HG03439 (cell line): ENCODE results near the gene HIVEP2.

Experiments used
- ATAC-seq: cut with Tn5 transposase; IDR thresholded peaks from one replicate; pipeline ENCODE4 v1.9.1; 2021; ENCODE audit warnings: mild to moderate bottlenecking, moderate library complexity; ENCODE audit not compliant: unreplicated experiment

Gene HIVEP2

DNA sequence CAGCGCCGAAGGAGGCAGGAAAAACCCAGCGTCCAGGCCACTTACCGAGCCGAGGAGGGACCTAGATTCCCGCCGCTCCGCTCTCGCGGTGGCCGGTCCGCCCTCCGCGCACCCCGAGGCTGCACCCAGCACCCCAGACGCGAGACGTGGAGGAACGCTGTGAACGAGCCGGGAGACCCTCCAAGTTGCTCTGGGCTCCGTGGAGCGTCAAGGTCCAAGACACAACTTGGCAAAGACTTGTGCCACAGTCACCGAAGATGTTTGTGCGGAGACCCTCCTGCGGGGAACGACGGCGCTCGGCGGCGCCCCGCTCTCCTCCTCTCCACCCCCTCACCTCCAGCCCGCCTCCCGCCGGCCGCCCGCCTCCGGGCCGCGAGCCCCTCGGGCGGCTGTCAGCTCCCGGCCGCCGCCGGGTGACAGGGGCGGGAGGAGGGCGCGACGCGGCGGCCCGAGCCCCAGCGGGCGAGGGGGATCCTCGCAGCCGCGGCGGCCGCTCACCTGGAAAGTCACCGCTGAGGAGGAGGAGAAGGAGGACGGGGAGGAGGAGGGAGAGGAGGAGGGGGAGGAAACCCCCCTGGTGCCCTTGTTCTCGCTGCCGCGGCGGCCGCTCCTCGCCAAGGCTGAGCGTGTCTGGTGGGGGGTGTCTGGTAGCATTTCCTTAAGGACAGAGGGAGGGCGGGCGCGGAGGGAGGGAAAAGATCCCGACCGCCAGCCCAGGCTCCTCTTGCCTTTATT lies 637 bp upstream of the HIVEP2 start:
- ATAC-seq, result peak; percentile 11

- ATAC-seq, result no peak
Observed at GRCh38 chr6:142944124-142945048, 590 bp downstream of the HIVEP2 start.

DNA sequence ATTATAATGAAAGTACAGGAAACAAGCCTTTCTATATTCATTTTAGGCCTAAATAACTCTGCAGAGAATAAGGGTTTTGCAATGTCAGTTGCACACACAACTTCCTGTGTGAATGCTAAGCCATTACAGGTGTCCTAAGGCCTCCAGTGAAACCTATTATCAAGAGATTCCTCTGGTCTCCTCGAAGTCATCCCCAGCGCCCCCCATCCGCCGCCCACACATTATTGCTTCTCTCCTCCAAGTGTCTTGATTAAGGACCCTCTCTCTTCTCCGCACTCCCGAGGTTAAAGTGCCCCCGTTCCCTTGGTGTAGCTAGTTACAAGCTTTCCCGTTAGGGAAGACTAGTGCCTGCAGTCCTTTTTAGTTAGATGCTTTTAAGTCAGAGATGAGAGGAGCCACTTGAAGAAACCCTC lies 1.3 kb downstream of the HIVEP2 start:
- ATAC-seq, result no peak

DNA sequence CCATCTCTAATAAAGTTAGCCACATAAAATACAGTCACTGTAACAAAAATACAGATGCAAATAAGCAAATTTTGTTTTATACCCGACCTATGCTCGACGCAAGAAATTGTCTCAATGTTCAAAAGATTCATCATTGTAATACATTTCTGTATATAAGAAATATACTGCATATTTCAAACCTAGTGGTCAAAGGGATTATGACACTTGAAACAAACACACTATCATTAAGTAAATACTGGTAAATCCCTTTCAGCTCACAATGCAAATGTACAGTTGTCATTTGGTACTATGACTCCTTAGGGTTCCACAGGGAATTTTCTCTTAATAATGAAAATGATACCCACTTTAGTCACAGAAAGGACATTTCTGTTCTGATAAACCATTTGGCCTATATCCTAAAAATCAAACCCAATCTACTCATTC lies 2.2 kb downstream of the HIVEP2 start:
- no peak for ATAC-seq

- no peak for ATAC-seq
Observed at GRCh38 chr6:142942238-142942637, 2.7 kb downstream of the HIVEP2 start.

DNA sequence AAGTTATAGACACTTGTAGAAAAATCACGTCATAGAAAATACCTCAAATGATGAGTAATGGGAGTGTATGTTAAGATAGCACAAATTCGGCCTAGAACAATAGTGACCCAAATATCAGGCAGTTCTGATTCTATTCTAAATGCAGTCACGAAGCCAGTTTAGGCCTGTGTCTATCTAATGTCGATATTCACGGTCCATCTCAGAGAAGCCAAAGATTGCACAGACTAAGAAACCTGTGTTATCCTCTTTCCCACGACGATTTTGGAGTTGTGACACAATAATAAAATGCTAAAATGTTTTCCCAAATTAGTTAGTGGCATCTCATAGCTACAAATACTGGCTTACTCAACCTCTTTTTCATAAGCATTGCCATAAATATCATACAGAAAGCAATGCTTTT lies 4.0 kb downstream of the HIVEP2 start:
- ATAC-seq, result no peak

GRCh38 chr6:142940487-142940886 lies 4.5 kb downstream of the HIVEP2 start:
- no peak for ATAC-seq

GRCh38 chr6:142938510-142938909 lies 6.5 kb downstream of the HIVEP2 start:
- ATAC-seq, result no peak

GRCh38 chr6:142937986-142938385 lies 7.0 kb downstream of the HIVEP2 start:
- no peak for ATAC-seq

DNA sequence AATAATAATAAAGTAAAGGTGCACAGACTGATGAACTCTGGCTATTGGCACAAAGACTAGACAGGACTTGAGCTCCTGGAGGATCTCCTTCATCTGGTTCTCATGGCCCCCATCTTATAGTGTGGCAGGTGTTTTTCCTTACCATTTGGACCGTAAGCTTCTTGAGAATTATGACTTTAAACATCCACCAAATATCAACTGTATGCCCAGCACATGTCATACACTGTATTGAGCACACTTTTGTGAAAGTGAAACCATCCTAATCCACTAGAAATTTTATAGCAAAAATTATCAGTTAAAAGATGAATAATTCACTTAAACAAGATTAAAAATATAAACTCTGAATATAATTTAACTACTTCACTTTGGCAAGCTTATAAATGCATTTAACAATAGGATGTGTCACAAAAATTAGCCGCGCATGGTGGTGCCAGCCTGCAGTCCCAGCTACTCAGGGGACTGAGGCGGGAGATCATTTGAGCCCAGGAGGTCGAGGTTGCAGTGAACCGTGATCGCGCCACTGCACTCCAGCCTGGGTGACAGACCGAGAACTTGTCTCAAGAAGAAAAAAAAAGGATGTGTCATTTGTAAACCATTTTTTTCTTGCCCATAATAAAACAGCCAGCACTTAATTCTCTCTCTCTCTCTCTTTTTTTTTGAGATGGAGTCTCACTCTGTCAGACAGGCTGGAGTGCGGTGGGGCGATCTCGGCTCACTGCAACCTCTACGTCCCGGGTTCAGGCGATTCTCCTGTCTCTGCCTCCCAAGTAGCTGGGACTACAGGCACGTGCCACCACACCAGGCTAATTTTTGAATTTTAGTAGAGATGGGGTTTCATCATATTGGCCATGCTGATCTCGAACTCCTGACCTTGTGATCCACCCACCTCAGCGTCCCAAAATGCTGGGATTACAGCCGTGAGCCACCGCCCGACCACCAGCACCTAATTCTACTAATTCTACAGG lies 9.1 kb downstream of the HIVEP2 start:
- ATAC-seq, result peak; percentile 47

GRCh38 chr6:142934599-142934998 lies 10.4 kb downstream of the HIVEP2 start:
- no peak for ATAC-seq

GRCh38 chr6:142934106-142934505 lies 10.9 kb downstream of the HIVEP2 start:
- no peak for ATAC-seq

- no peak for ATAC-seq
Observed at GRCh38 chr6:142933701-142934100, 11.3 kb downstream of the HIVEP2 start.

DNA sequence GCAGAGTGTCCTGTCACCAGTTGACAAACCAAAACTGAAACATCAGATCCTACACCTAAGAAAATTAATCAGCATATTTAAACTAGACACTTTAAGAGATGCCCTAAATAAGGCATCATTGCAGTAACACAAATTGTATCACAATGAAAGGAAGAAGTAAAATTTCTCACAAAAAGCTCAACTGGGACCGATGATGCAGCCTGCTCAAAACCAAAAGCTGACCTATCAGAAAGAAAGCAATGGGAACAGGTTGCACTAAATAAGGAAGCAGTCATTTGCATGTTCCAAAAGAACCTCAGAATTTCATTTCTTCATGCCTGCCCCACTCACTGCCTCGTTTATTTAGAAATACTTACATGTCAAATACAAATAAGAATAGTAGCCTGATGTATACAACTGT lies 12.1 kb downstream of the HIVEP2 start:
- no peak for ATAC-seq

DNA sequence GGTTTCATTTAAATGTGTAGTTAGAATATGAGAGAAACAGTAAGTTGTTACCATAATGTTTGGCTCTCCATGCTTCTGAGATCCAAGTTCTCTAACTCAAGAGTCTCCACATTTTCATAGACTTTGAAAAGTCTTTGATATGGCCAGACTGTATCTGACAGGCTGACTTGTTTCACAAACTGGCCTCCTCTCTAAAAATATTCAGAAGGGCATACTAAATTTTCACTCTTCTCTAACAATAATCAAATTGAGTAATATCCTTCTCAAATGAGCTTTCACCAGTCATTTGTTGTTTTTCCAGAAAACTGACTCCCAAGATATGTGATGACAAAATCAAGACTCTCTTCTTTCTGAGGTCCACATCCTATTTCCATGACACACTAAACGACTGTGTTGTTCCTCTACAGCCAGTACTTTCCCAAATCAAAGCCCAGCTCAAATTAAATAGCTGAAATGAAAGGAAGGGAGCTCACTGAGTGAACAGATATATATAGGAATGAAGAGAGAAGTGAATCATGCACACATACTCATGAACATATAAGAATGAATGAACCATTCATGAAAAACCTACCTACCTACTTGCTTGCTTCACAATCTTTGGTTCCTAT lies 15.1 kb downstream of the HIVEP2 start:
- no peak for ATAC-seq

DNA sequence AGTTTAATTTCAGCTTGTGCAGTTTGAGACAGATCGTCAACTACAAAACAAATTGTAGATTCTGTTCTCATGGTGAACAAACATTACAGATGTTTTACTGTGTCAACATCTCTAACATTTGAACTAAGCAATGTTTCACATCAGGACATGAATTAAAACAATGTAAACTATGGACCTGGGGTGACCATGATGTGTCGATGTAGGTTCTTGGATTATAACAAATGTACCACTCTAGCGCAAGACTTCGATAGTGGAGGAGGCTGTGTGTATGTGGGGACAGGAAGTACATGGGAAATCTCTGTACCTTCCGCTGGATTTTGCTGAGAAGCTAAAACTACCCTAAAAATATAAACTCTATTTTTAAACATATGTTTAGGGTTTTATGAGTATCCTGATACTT lies 17.1 kb downstream of the HIVEP2 start:
- ATAC-seq, result no peak

- no peak for ATAC-seq
Observed at GRCh38 chr6:142927271-142927580, 17.8 kb downstream of the HIVEP2 start.

- ATAC-seq, result peak; percentile 85
Observed at GRCh38 chr6:142926494-142927270, 18.3 kb downstream of the HIVEP2 start.

- no peak for ATAC-seq
Observed at GRCh38 chr6:142926177-142926493, 18.8 kb downstream of the HIVEP2 start.

- ATAC-seq, result no peak
Observed at GRCh38 chr6:142925575-142926110, 19.3 kb downstream of the HIVEP2 start.
